Measurements from ENCODE around the gene CITED1. TPM values are rescaled to one million over a fixed set of nuclear protein-coding genes. Genes with fewer than 3 reads are reported as not detected.

CITED1 gene
- total RNA-seq, 1 experiment from 2014 or later = 1.8 TPM

DNA sequence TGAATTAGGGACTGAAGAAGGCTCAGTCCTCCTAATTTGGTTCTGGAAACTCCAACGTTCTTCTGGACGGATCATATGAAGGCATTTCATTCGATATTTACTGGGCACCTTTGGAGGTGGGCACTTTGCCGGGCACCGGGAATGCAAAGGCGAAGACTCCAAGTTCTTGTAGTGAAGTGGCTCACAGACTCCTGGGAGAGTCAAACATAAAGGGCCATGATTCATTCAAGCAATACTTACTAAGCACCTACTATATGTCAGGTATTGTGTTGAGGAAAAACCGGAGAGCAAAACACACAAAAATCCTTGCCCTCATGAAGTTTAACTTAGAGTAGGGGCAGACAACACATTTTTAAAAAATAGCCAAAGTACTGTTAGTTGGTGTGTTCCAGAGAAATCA lies 49.9 kb downstream of the CITED1 start:
- no peaks in the 10 kb centered on the region for H3K9me3 ChIP-seq (ENCODE audit: low read length)
- no peaks in the 10 kb centered on the region for H3K27me3 ChIP-seq (ENCODE audit: low read length)
- no TSS peak for BruUV-seq (replicated peaks)
- H3K4me2 ChIP-seq (ENCODE audit: low read length) = no peak overlapping the region
- peaks cover 9% of the 10 kb centered on the region for H3K4me1 ChIP-seq (ENCODE audit: insufficient read depth, low read length)
- no peak overlapping the region for H3K9ac ChIP-seq (ENCODE audit: low read length)
- DNase-seq (no peak), ATAC-seq (no peak)
- no peaks in the 10 kb centered on the region for H4K20me1 ChIP-seq (ENCODE audit: low read length)
- no peak overlapping the region for H3K27ac ChIP-seq (ENCODE audit: low read length)
- ChIA-PET CTCF (no interaction called here), POLR2A (ENCODE audit: unreplicated experiment) (no interaction called here)
- TF ChIP-seq EZH2phosphoT487 (IDR thresholded peaks at IDR 0.05; ENCODE audit: borderline replicate concordance, low read length) = no peak
- no peak for TF ChIP-seq CTCF (conservative IDR thresholded peaks at IDR 0.05; ENCODE audit: low read depth, low read length)
- no peak for TF ChIP-seq EZH2 (IDR thresholded peaks at IDR 0.05; ENCODE audit: low read length, unreplicated experiment)
- H2AFZ ChIP-seq (ENCODE audit: low read length) = no peak overlapping the region
- H3K79me2 ChIP-seq (ENCODE audit: low read length) = no peaks in the 10 kb centered on the region
- intact Hi-C loops (cut with micrococcal nuclease) = no loop called here
- H3K9me2 ChIP-seq (replicated peaks; ENCODE audit: low read length) = no peaks in the 10 kb centered on the region
- no peaks in the 10 kb centered on the region for H3F3A ChIP-seq (ENCODE audit: low read length, unreplicated experiment)
- no peak overlapping the region for H3K4me3 ChIP-seq (ENCODE audit: low read length)
- no peaks in the 10 kb centered on the region for H3K36me3 ChIP-seq (ENCODE audit: low read depth, low read length)

GRCh38 chrX:72255445-72255844 lies 50.3 kb downstream of the CITED1 start:
- H3K4me2 ChIP-seq (ENCODE audit: low read length) = no peak overlapping the region
- no peak for TF ChIP-seq CTCF (conservative IDR thresholded peaks at IDR 0.05; ENCODE audit: low read depth, low read length)
- TF ChIP-seq EZH2 (IDR thresholded peaks at IDR 0.05; ENCODE audit: low read length, unreplicated experiment) = no peak
- no peak for TF ChIP-seq EZH2phosphoT487 (IDR thresholded peaks at IDR 0.05; ENCODE audit: borderline replicate concordance, low read length)
- no peak overlapping the region for H3K27ac ChIP-seq (ENCODE audit: low read length)
- no peak overlapping the region for H3K9ac ChIP-seq (ENCODE audit: low read length)
- no peaks in the 10 kb centered on the region for H3K27me3 ChIP-seq (ENCODE audit: low read length)
- ATAC-seq (no peak), DNase-seq (no peak)
- no TSS peak for BruUV-seq (replicated peaks)
- intact Hi-C loops (cut with micrococcal nuclease) = no loop called here
- no peaks in the 10 kb centered on the region for H3F3A ChIP-seq (ENCODE audit: low read length, unreplicated experiment)
- no peaks in the 10 kb centered on the region for H3K9me2 ChIP-seq (replicated peaks; ENCODE audit: low read length)
- no peak overlapping the region for H2AFZ ChIP-seq (ENCODE audit: low read length)
- POLR2A ChIA-PET (ENCODE audit: unreplicated experiment) = no interaction called here
- CTCF ChIA-PET = no interaction called here
- no peaks in the 10 kb centered on the region for H4K20me1 ChIP-seq (ENCODE audit: low read length)
- no peak overlapping the region for H3K4me3 ChIP-seq (ENCODE audit: low read length)
- no peaks in the 10 kb centered on the region for H3K9me3 ChIP-seq (ENCODE audit: low read length)
- H3K4me1 ChIP-seq (ENCODE audit: insufficient read depth, low read length) = peaks cover 9% of the 10 kb centered on the region
- H3K79me2 ChIP-seq (ENCODE audit: low read length) = no peaks in the 10 kb centered on the region
- no peaks in the 10 kb centered on the region for H3K36me3 ChIP-seq (ENCODE audit: low read depth, low read length)

GRCh38 chrX:72254816-72255215 lies 50.9 kb downstream of the CITED1 start:
- intact Hi-C loops (cut with micrococcal nuclease) = no loop called here
- Histone ChIP-seq H3K4me3 (ENCODE audit: low read length) (no peak overlapping the region), H4K20me1 (ENCODE audit: low read length) (no peaks in the 10 kb centered on the region), H3K27ac (ENCODE audit: low read length) (no peak overlapping the region), H3K9me3 (ENCODE audit: low read length) (no peaks in the 10 kb centered on the region), H3F3A (ENCODE audit: low read length, unreplicated experiment) (no peaks in the 10 kb centered on the region), H3K27me3 (ENCODE audit: low read length) (no peaks in the 10 kb centered on the region), H2AFZ (ENCODE audit: low read length) (no peak overlapping the region), H3K36me3 (ENCODE audit: low read depth, low read length) (no peaks in the 10 kb centered on the region), H3K4me2 (ENCODE audit: low read length) (no peak overlapping the region), H3K9me2 (replicated peaks; ENCODE audit: low read length) (no peaks in the 10 kb centered on the region), H3K9ac (ENCODE audit: low read length) (no peak overlapping the region), H3K4me1 (ENCODE audit: insufficient read depth, low read length) (peaks cover 9% of the 10 kb centered on the region), H3K79me2 (ENCODE audit: low read length) (no peaks in the 10 kb centered on the region)
- CTCF ChIA-PET = no interaction called here
- POLR2A ChIA-PET (ENCODE audit: unreplicated experiment) = no interaction called here
- ATAC-seq = no peak
- no peak for DNase-seq
- TF ChIP-seq CTCF (conservative IDR thresholded peaks at IDR 0.05; ENCODE audit: low read depth, low read length) = no peak
- BruUV-seq (replicated peaks) = no TSS peak

Data from PC-3 (cell line).